ENCODE data around the gene MUC5AC.

MUC5AC gene

GRCh38 chr11:1229471-1230120 lies 71.8 kb downstream of the MUC5AC start:
- no peak for DNase-seq

- no peak for DNase-seq
These were observed 72.3 kb downstream of the MUC5AC start for GRCh38 chr11:1230121-1230455.

- no peak for DNase-seq
These were observed 73.0 kb downstream of the MUC5AC start for GRCh38 chr11:1230456-1231395.

DNA sequence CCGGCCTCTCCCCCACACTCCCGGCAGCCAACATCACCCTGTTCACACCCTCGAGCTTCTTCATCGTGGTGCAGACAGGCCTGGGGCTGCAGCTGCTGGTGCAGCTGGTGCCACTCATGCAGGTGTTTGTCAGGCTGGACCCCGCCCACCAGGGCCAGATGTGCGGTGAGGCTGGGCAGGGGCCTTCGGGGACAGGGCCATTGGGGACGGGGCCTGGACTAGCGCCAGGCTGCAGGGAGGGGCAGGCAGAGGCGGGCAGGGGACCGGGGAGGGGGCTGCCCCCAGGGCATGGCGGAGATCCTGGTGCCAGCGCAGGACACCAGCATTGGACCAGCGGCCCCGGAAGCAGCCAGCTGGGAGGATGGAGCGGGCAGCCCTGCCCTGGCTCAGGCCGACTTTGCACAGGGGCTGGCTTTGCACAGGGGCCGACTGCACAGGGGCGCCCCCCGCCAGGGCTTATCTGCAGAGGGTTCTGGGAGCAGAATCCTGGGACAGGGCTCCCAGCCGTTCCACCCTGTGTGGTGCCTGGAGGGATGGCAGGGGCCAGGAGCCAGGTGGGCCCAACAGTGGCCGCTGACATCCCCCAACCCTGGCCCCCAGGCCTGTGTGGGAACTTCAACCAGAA lies 73.8 kb downstream of the MUC5AC start:
- DNase-seq, result no peak

- no peak for DNase-seq
These were observed 74.5 kb downstream of the MUC5AC start for GRCh38 chr11:1232021-1232882.

DNA sequence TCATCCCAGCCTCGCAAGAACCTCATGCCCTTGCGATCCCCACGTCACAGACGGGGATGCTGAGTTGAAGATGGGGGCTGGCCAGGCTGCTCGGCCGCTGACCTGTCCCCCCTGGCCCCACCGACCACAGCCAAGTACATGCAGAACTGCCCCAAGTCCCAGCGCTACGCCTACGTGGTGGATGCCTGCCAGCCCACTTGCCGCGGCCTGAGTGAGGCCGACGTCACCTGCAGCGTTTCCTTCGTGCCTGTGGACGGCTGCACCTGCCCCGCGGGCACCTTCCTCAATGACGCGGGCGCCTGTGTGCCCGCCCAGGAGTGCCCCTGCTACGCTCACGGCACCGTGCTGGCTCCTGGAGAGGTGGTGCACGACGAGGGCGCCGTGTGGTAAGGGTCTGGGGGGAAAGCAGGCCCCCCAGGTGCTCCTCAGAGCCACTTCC lies 75.1 kb downstream of the MUC5AC start:
- no peak for DNase-seq

DNA sequence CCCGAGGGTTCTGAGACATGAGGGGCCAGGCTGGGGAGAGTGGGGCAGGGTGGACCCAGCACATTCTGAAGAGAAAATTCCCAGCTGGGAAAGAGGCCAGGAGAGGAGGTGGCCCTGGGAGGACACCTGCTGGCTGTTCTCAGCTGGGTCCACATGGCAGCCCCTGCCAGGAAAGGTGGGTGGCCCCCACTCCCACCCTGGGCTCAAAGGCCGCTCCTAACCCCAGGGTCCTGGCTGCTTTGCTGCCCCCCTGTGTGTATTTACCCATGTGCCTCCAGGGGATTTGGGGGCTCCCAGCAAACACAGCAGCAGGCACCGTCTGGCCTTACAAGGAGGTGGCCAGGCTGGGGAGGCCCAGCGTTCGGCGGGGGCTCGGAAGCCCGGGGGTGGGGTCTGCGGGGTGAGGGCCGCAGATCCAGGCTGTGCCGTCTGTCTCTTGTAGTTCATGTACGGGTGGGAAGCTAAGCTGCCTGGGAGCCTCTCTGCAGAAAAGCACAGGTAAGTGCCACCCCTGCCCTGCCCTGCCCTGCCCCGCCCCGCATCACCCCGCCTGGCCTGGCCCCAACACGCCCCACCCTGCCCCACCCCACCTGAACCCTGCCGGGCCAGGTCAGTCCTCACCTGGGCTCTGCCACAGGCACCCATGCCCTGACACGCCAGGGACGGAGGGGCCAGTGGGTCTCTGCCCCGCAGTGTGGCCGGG lies 75.7 kb downstream of the MUC5AC start:
- no peak for DNase-seq

- DNase-seq, result no peak
These were observed 76.4 kb downstream of the MUC5AC start for GRCh38 chr11:1234054-1234720.

DNA sequence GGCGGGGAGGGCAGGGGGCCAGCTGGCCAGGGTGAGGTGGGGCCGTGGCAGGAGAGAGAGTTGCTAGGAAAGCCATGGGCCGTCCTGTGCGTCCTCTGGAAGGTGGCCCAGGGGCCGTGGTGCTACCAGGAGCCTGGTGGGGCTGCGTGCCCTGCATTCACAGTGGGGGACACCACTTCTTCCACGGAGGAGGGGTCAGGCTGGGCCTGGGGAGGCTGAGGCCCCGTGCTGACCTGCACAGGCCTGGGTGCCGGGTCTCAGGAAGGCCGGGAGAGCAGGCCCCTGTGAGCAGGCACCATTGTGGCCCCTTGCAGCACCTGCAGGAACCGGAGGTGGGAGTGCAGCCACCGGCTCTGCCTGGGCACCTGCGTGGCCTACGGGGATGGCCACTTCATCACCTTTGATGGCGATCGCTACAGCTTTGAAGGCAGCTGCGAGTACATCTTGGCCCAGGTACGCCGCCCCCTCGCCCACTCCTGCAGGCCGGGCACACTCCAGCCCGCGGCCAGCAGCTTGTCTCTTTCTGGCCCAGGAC lies 77.1 kb downstream of the MUC5AC start:
- DNase-seq, result no peak

DNA sequence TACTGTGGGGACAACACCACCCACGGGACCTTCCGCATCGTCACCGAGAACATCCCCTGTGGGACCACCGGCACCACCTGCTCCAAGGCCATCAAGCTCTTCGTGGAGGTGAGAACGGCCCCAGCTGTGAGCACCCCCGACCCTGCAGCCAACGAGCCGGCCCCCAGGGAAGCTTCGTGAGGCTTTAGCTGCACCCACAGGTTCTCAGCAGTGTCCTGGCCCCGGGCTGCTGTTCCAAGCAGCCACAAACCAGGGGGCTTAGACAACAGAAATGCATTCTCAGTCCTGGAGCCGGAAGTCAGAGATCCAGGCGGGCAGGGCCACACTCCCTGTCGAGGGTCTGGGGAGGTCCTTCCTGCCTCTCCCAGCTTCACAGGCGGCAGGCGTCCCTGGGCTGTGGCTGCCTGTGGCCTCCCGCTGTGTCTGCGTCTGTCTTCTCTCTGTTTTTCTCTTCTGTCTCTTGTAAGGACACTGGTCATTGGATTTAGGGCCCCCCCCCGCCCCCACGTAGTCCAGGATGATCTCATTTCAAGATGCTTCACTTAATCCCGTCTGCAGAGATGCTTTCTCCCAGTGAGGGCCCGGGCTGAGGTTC lies 77.7 kb downstream of the MUC5AC start:
- DNase-seq, result no peak

- no peak for DNase-seq
These were observed 78.2 kb downstream of the MUC5AC start for GRCh38 chr11:1235901-1236315.

DNA sequence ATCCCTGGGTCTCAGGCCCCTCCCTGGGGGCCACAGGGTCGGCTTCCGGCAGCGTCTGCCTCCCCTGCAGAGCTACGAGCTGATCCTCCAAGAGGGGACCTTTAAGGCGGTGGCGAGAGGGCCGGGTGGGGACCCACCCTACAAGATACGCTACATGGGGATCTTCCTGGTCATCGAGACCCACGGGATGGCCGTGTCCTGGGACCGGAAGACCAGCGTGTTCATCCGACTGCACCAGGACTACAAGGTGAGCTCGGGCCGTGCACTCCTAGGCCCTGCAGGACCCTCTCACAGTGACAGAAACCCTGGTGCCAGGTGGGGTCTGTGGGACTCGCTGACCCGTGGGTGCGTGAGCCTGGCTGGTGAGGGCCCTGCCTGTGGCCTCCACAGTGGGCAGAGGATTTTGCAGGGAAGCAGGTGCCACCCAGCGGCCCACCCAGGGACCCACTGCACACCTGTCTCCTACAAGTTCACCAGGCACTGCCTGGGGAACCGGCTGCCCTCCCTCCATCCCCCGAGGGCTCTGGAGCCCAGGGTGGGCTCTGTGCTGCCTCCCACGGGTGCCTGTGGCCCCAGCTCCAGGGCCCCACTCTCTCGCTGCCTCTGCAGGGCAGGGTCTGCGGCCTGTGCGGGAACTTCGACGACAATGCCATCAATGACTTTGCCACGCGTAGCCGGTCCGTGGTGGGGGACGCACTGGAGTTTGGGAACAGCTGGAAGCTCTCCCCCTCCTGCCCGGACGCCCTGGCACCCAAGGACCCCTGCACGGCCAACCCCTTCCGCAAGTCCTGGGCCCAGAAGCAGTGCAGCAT lies 78.8 kb downstream of the MUC5AC start:
- no peak for DNase-seq

DNA sequence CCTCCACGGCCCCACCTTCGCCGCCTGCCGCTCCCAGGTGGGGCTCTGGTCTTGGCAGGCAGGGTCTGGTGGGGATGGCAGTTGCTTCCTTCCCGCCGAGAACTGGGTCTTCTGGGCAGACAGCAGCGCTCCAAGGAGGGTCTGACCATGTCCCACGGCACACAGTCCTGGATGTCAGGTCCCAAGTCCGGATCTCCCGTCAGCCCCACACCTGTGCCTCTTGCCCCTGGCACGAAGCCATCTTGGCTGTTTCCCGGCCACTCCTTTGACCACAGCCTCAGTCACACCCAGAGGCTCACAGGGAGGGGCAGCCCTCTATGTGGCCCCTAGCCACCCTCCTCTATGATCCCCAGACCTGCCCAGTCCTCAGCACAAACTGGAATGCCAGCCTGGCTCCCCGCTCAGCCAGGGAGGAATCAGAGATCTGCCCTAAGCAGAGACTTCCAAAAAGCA lies 79.4 kb downstream of the MUC5AC start:
- no peak for DNase-seq

GRCh38 chr11:1237851-1238250 lies 80.1 kb downstream of the MUC5AC start:
- no peak for DNase-seq

GRCh38 chr11:1238767-1239595 lies 81.2 kb downstream of the MUC5AC start:
- no peak for DNase-seq

GRCh38 chr11:1239596-1240205 lies 81.9 kb downstream of the MUC5AC start:
- DNase-seq, result no peak

DNA sequence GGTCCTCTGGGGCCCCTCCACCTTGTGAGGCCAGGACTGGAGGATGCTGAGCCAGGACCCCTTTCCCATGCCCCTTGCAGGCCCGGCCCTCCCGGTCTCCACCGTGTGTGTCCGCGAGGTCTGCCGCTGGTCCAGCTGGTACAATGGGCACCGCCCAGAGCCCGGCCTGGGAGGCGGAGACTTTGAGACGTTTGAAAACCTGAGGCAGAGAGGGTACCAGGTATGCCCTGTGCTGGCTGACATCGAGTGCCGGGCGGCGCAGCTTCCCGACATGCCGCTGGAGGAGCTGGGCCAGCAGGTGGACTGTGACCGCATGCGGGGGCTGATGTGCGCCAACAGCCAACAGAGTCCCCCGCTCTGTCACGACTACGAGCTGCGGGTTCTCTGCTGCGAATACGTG lies 83.0 kb downstream of the MUC5AC start:
- no peak for DNase-seq

GRCh38 chr11:1241706-1242105 lies 84.0 kb downstream of the MUC5AC start:
- DNase-seq, result no peak

GRCh38 chr11:1242289-1242688 lies 84.5 kb downstream of the MUC5AC start:
- DNase-seq, result no peak

Measured in hematopoietic multipotent progenitor cell treated with erythropoietin and hydrocortisone succinate and interleukin-3 and kit ligand, for 4 days (in vitro differentiated cells).